IMR-90 (cell line): Measurements from ENCODE around the gene PARD6G. TPM values are rescaled to one million over a fixed set of nuclear protein-coding genes. Genes with fewer than 3 reads are reported as not detected.

Experiments used
- ATAC-seq: fragments of 200-7000 bp; cut with Tn5 transposase; 2 replicates; pipeline ENCODE4 v1.9.1; 2020; ENCODE audit warnings: low read depth, mild to moderate bottlenecking, moderate library complexity
- BruUV-seq: library from RNA; stranded (reverse); fragments of 400-500 nt; replicated peaks from 2 replicates; lab custom pipeline; 2021; lab: Mats Ljungman, UMichigan
- CTCF ChIA-PET: fragments of 300-600 bp; formaldehyde crosslinking; extraction: SDS; loops from one replicate; lab custom pipeline; 2021; ENCODE audit warnings: antibody characterized with exemption; lab: Yijun Ruan, JAX
- POLR2A ChIA-PET: fragments of 300-600 bp; sonication (Branson Sonifier 250); formaldehyde crosslinking; loops from one replicate; lab custom pipeline; 2022; ENCODE audit warnings: antibody characterized with exemption; ENCODE audit not compliant: unreplicated experiment; lab: Charles Lee
- DNase-seq: peaks from one replicate; pipeline ENCODE4 v3.0.0; 2013
- H2AFZ ChIP-seq: replicated peaks from 2 replicates; pipeline ENCODE3; 2013; ENCODE audit warnings: low read length, mild to moderate bottlenecking; ENCODE audit not compliant: poor library complexity
- H2AK5ac ChIP-seq: 2 replicates; pipeline ENCODE4 v1.6.1; 2013; ENCODE audit warnings: low read depth, low read length, inconsistent platforms
- H2AK9ac ChIP-seq: replicated peaks from 2 replicates; pipeline ENCODE3; 2013; ENCODE audit warnings: mild to moderate bottlenecking, low read depth, low read length, moderate library complexity; ENCODE audit not compliant: poor library complexity
- H2BK120ac ChIP-seq: 2 replicates; pipeline ENCODE4 v1.6.1; 2013; ENCODE audit warnings: low read depth, low read length, inconsistent platforms
- H2BK15ac ChIP-seq: 3 replicates; pipeline ENCODE4 v1.6.1; 2013; ENCODE audit warnings: low read depth, low read length, inconsistent platforms
- H2BK20ac ChIP-seq: 2 replicates; pipeline ENCODE4 v1.6.1; 2013; ENCODE audit warnings: low read depth, mild to moderate bottlenecking, inconsistent platforms, low read length, moderate library complexity
- H2BK5ac ChIP-seq: 2 replicates; pipeline ENCODE4 v1.6.1; 2013; ENCODE audit warnings: mild to moderate bottlenecking, low read depth, low read length, inconsistent platforms; ENCODE audit not compliant: poor library complexity, severe bottlenecking
- H3K14ac ChIP-seq: replicated peaks from 2 replicates; pipeline ENCODE4 v1.6.1; 2013; ENCODE audit warnings: low read depth, low read length, inconsistent platforms
- H3K18ac ChIP-seq: 2 replicates; pipeline ENCODE4 v1.6.1; 2013; ENCODE audit warnings: low read depth, low read length, control low read depth
- H3K23ac ChIP-seq: 2 replicates; pipeline ENCODE4 v1.6.1; 2013; ENCODE audit warnings: low read depth, low read length, inconsistent platforms
- H3K27ac ChIP-seq: 2 replicates; pipeline ENCODE4 v1.5.1; 2013; ENCODE audit warnings: mild to moderate bottlenecking, control low read depth, low read length; ENCODE audit not compliant: insufficient read depth
- H3K27me3 ChIP-seq: 2 replicates; pipeline ENCODE4 v1.6.1; 2013; ENCODE audit warnings: low read length; ENCODE audit not compliant: control insufficient read depth, insufficient read depth
- H3K36me3 ChIP-seq: 2 replicates; pipeline ENCODE4 v1.6.1; 2013; ENCODE audit warnings: low read length, mixed read lengths; ENCODE audit not compliant: control insufficient read depth, insufficient read depth
- H3K4ac ChIP-seq: 2 replicates; pipeline ENCODE4 v1.6.1; 2013; ENCODE audit warnings: low read depth, low read length, inconsistent platforms
- H3K4me1 ChIP-seq: 2 replicates; pipeline ENCODE4 v1.6.1; 2013; ENCODE audit warnings: low read length, mixed read lengths; ENCODE audit not compliant: control insufficient read depth, insufficient read depth
- H3K4me2 ChIP-seq: 2 replicates; pipeline ENCODE4 v1.6.1; 2013; ENCODE audit warnings: low read depth, mild to moderate bottlenecking, control low read depth, low read length, moderate library complexity
- H3K4me3 ChIP-seq: 2 replicates; pipeline ENCODE4 v1.5.1; 2013; ENCODE audit warnings: low read depth, mild to moderate bottlenecking, control low read depth, low read length, moderate library complexity; ENCODE audit not compliant: insufficient read depth
- H3K56ac ChIP-seq: 2 replicates; pipeline ENCODE4 v1.6.1; 2013; ENCODE audit warnings: low read length, inconsistent platforms; ENCODE audit not compliant: insufficient read depth; ENCODE audit errors: extremely low read depth
- H3K79me1 ChIP-seq, 2 experiments: 2 replicates each; pipeline ENCODE4 v1.6.1; 2013; ENCODE audit warnings: low read length in 2 of 2, inconsistent platforms in 1 of 2, low read depth in 1 of 2
- H3K9ac ChIP-seq: 2 replicates; pipeline ENCODE4 v1.6.1; 2013; ENCODE audit warnings: low read depth, low read length, control low read depth
- H3K9me1 ChIP-seq: 2 replicates; pipeline ENCODE4 v1.6.1; 2013; ENCODE audit warnings: low read length, inconsistent platforms; ENCODE audit not compliant: insufficient read depth
- H3K9me3 ChIP-seq: 2 replicates; pipeline ENCODE4 v1.6.1; 2013; ENCODE audit warnings: low read length; ENCODE audit not compliant: control insufficient read depth, insufficient read depth
- H4K20me1 ChIP-seq: 2 replicates; pipeline ENCODE4 v1.6.1; 2013; ENCODE audit warnings: low read length, inconsistent platforms; ENCODE audit not compliant: insufficient read depth
- H4K5ac ChIP-seq: 2 replicates; pipeline ENCODE4 v1.6.1; 2013; ENCODE audit warnings: mild to moderate bottlenecking, low read depth, low read length, control low read depth
- H4K8ac ChIP-seq, 2 experiments: 2 replicates each; pipeline ENCODE4 v1.6.1; 2013; ENCODE audit warnings: low read depth in 2 of 2, low read length in 2 of 2, control low read depth in 1 of 2, inconsistent platforms in 1 of 2
- H4K91ac ChIP-seq: 2 replicates; pipeline ENCODE4 v1.6.1; 2013; ENCODE audit warnings: low read depth, low read length, inconsistent platforms; ENCODE audit not compliant: insufficient read depth
- CHD1 ChIP-seq: IDR thresholded peaks from 2 replicates; pipeline ENCODE4 v1.6.1; 2012; ENCODE audit warnings: low read depth, low read length, improper control_type of control experiment
- FOS ChIP-seq: fragments of 150-350 bp; IDR thresholded peaks from 2 replicates; pipeline ENCODE4 v1.6.1; 2016; ENCODE audit warnings: low read depth, low read length
- MAZ ChIP-seq: IDR thresholded peaks from 2 replicates; pipeline ENCODE4 v1.6.1; 2012; ENCODE audit warnings: low read depth, mild to moderate bottlenecking, low read length, improper control_type of control experiment, moderate library complexity, borderline replicate concordance
- RFX5 ChIP-seq: IDR thresholded peaks from 2 replicates; pipeline ENCODE4 v1.8.0; 2012; ENCODE audit warnings: low read depth, mild to moderate bottlenecking, low read length, moderate library complexity
- WGBS, 2 experiments: methylation state at CpG; one replicate each; pipeline versions ENCODE4 v1.1.5 to v1.1.7; 2013; ENCODE audit warnings: missing lambda C conversion rate in 2 of 2; ENCODE audit not compliant: insufficient read length in 1 of 2; ENCODE audit errors: extremely low coverage in 2 of 2; 5-methylcytosine and 5-hydroxymethylcytosine counted together
- dilution Hi-C: fragments of 300-500 bp; cut with HindIII; formaldehyde crosslinking; loops from one replicate; pipeline ENCODE4 v1.14.3; 2018; ENCODE audit warnings: low sequenced_read_pairs; ENCODE audit not compliant: unreplicated experiment
- in situ Hi-C: fragments of 300-500 bp; cut with MboI; formaldehyde crosslinking; loops from 3 replicates; pipeline ENCODE4 v1.14.3; 2019; ENCODE audit warnings: low sequenced_read_pairs, inconsistent platforms, mixed read lengths
- intact Hi-C: fragments of 100-400 bp; cut with micrococcal nuclease; formaldehyde crosslinking; loops from 2 replicates; pipeline ENCODE4 v1.10.0; 2022
- polyA plus RNA-seq, 3 experiments: library from polyadenylated mRNA; depleted of rRNA; stranded (reverse); fragments of >200 nt; gene quantifications; 2 replicates each; pipeline ENCODE4 v1.2.3, GENCODE V29; 2012; ENCODE audit warnings: low replicate concordance in 1 of 3
- total RNA-seq: library from RNA; depleted of rRNA; stranded (reverse); fragments of >200 nt; gene quantifications from 2 replicates; pipeline ENCODE4 v1.2.3, GENCODE V29; 2012

PARD6G gene
- total and polyA plus RNA-seq, 2 of the 4 experiments (the other 2 are of a cell fraction), result 2.5 to 4.6 TPM

GRCh38 chr18:80115035-80115434 is 132.3 kb downstream of the PARD6G start:
- H2BK15ac ChIP-seq, result no peak overlapping the region
- H4K20me1 ChIP-seq, result peaks cover 59% of the 10 kb centered on the region
- H2BK5ac ChIP-seq, result no peak overlapping the region
- no peak for DNase-seq
- no peak overlapping the region for H3K27ac ChIP-seq
- no peaks in the 10 kb centered on the region for H3K9me3 ChIP-seq
- ChIA-PET CTCF (no interaction called here), POLR2A (no interaction called here)
- no peak for TF ChIP-seq FOS
- TF ChIP-seq MAZ, result no peak
- TF ChIP-seq CHD1, result no peak
- no peak for TF ChIP-seq RFX5
- peaks cover 10% of the 10 kb centered on the region for H3K36me3 ChIP-seq
- no peak overlapping the region for H3K23ac ChIP-seq
- no peak overlapping the region for H2BK120ac ChIP-seq
- no peak overlapping the region for H3K14ac ChIP-seq
- ATAC-seq, result no peak
- dilution Hi-C loops, result no loop called here
- no peak overlapping the region for H2AK5ac ChIP-seq
- no peaks in the 10 kb centered on the region for H3K27me3 ChIP-seq
- peaks cover 5% of the 10 kb centered on the region; the same call in 1 of the 2 replicates for H3K4me1 ChIP-seq
- no peak overlapping the region for H3K4ac ChIP-seq
- H3K4me2 ChIP-seq, result no peak overlapping the region
- H4K5ac ChIP-seq, result no peak overlapping the region
- 100% methylated on average over 2 of the region's 4 CpGs; no CpG with 5 or more reads in 1 of the 2 experiments for WGBS, 2 experiments
- H3K56ac ChIP-seq, result no peak overlapping the region
- H3K9me1 ChIP-seq, result peaks cover 15% of the 10 kb centered on the region
- no peak overlapping the region for H4K8ac ChIP-seq
- H2AFZ ChIP-seq, result no peak overlapping the region
- H3K18ac ChIP-seq, result no peak overlapping the region
- H3K9ac ChIP-seq, result no peak overlapping the region
- no peak overlapping the region for H2BK20ac ChIP-seq
- no peak overlapping the region for H3K4me3 ChIP-seq
- BruUV-seq, result no TSS peak
- no peak overlapping the region for H2AK9ac ChIP-seq
- intact Hi-C loops, result no loop called here
- in situ Hi-C loops, result no loop called here
- H3K79me1 ChIP-seq, result peaks cover 42 to 69% of the 10 kb centered on the region in 2 experiments
- no peak overlapping the region for H4K91ac ChIP-seq
